ENCODE results near the gene SASH1. TPM values are rescaled to one million over a fixed set of nuclear protein-coding genes. Genes with fewer than 3 reads are reported as not detected.

SASH1 gene
- total RNA-seq, 1 experiment from 2014 or later = 33.2 TPM

GRCh38 chr6:148413321-148414091 lies 70.9 kb downstream of the SASH1 start:
- Histone ChIP-seq H3K23ac (ENCODE audit: insufficient read length, low read depth, low read length) (no peak overlapping the region), H4K20me1 (ENCODE audit: control insufficient read depth, insufficient read depth, insufficient read length) (no peaks in the 10 kb centered on the region), H3K79me2 (ENCODE audit: insufficient read depth, low read length) (no peaks in the 10 kb centered on the region; the same call in 1 of the 2 replicates), H3K4me1 (ENCODE audit: insufficient read depth, low read length) (peaks cover 7% of the 10 kb centered on the region; the same call in 1 of the 2 replicates), H3K27me3 (ENCODE audit: insufficient read depth, low read length) (no peaks in the 10 kb centered on the region), H3K23me2 (ENCODE audit: insufficient read length, low read depth, low read length, poor library complexity, severe bottlenecking) (no peaks in the 10 kb centered on the region), H3K27ac (ENCODE audit: insufficient read length, low read depth, low read length) (no peak overlapping the region), H2BK120ac (ENCODE audit: low read depth, low read length, poor library complexity, severe bottlenecking) (no peak overlapping the region), H4K5ac (ENCODE audit: insufficient read length, low read depth, low read length) (no peak overlapping the region), H3K18ac (ENCODE audit: insufficient read length, low read depth, low read length) (no peak overlapping the region), H4K91ac (ENCODE audit: insufficient read length, low read depth, low read length) (no peak overlapping the region), H3K9ac (ENCODE audit: extremely low read depth, insufficient read length, low read length) (no peak overlapping the region), H4K8ac (replicated peaks; ENCODE audit: insufficient read length, low read depth, low read length) (no peak overlapping the region), H2BK12ac (ENCODE audit: insufficient read length, low read depth, low read length) (no peak overlapping the region), H2BK5ac (ENCODE audit: insufficient read length, low read length) (no peak overlapping the region), H2BK15ac (ENCODE audit: low read depth, low read length) (no peak overlapping the region), H2AK5ac (ENCODE audit: insufficient read length, low read length) (no peak overlapping the region), H3K9me3 (ENCODE audit: control insufficient read depth, low read depth, low read length) (no peaks in the 10 kb centered on the region), H3K4ac (ENCODE audit: low read depth, low read length) (no peak overlapping the region), H3K56ac (ENCODE audit: insufficient read length, low read depth, low read length) (no peak overlapping the region), H3K79me1 (ENCODE audit: insufficient read depth, low read depth, low read length, poor library complexity, severe bottlenecking) (no peaks in the 10 kb centered on the region), H3K4me2 (ENCODE audit: insufficient read depth, insufficient read length, low read length) (no peak overlapping the region), H2AFZ (ENCODE audit: low read length) (no peak overlapping the region), H3T11ph (ENCODE audit: low read length) (no peak overlapping the region), H2BK20ac (ENCODE audit: low read depth, low read length, poor library complexity, severe bottlenecking) (no peak overlapping the region), H3K14ac (ENCODE audit: insufficient read depth, low read length) (no peak overlapping the region)
- TF ChIP-seq CTCF (conservative IDR thresholded peaks at IDR 0.05) = no peak
- no peak for DNase-seq
- H3K27ac Mint-ChIP-seq = peak overlapping the region in 2 of 3 experiments; percentile 20 to 22; a peak in 5 of 7 replicates
- H3K4me1 Mint-ChIP-seq = peaks cover 14 to 18% of the 10 kb centered on the region in 2 experiments
- H3K9me3 Mint-ChIP-seq = no peaks in the 10 kb centered on the region
- H3K4me3 Mint-ChIP-seq = no peak overlapping the region
- H3K27me3 Mint-ChIP-seq (ENCODE audit: low read depth) = no peaks in the 10 kb centered on the region
- H3K36me3 Mint-ChIP-seq (ENCODE audit: insufficient read depth in 1 of 3, low read depth in 3 of 3) = no peaks in the 10 kb centered on the region
- no CpG with 5 or more reads among the region's 12 CpGs for WGBS (ENCODE audit: extremely low coverage, insufficient read length, low lambda C conversion rate)
